Psoas muscle (tissue), 8 donors: ENCODE data around the gene CYBB. TPM values are rescaled to one million over a fixed set of nuclear protein-coding genes. Genes with fewer than 3 reads are reported as not detected.
"Not testable (repeated sequence)": the region's sequence is repeated elsewhere in the genome, so short reads cannot be mapped to it uniquely, and the experiment has no call there.

Experiments used
- ATAC-seq, 4 donors: fragments of 200-7000 bp; cut with Tn5 transposase; one replicate each; pipeline ENCODE4 v1.9.1; 2020; ENCODE audit warnings: moderate library complexity in 3 of 4, mild to moderate bottlenecking in 2 of 4
- DNase-seq, 2 donors: peaks; one replicate each; pipeline ENCODE4 v3.0.0-alpha.2; 2020
- H3K27ac ChIP-seq: fragments of 200-600 bp; one replicate; pipeline ENCODE4 v1.8.0; 2022
- H3K27me3 ChIP-seq, 3 donors: fragments of 200-600 bp in 1 of 3; one replicate each; pipeline versions ENCODE4 v1.6.1 to v1.8.0; 2013 to 2022; ENCODE audit warnings: low read length in 2 of 3, mild to moderate bottlenecking in 2 of 3, moderate library complexity in 1 of 3; ENCODE audit not compliant: insufficient read depth in 3 of 3
- H3K36me3 ChIP-seq, 2 donors: fragments of 200-600 bp in 1 of 2; one replicate each; pipeline versions ENCODE4 v1.6.1 to v1.8.0; 2013 to 2022; ENCODE audit warnings: low read depth in 1 of 2, mild to moderate bottlenecking in 1 of 2, moderate library complexity in 1 of 2; ENCODE audit not compliant: insufficient read depth in 1 of 2
- H3K4me1 ChIP-seq: fragments of 200-600 bp; one replicate; pipeline ENCODE4 v1.8.0; 2022
- H3K4me3 ChIP-seq: fragments of 200-600 bp; one replicate; pipeline ENCODE4 v1.8.0; 2022; ENCODE audit warnings: mild to moderate bottlenecking
- H3K9me3 ChIP-seq: fragments of 200-600 bp; one replicate; pipeline ENCODE4 v1.8.0; 2022
- CTCF ChIP-seq: fragments of 200-600 bp; IDR thresholded peaks from one replicate; pipeline ENCODE4 v1.8.0; 2022; ENCODE audit warnings: antibody characterized with exemption
- WGBS, 3 donors: extraction: QIAGEN DNeasy Blood & Tissue Kit; methylation state at CpG; one replicate each; pipeline versions ENCODE4 v1.1.6 to v1.1.7; 2013; 5-methylcytosine and 5-hydroxymethylcytosine counted together
- intact Hi-C, 2 donors: fragments of 100-400 bp; cut with DNase I; formaldehyde crosslinking; loops; one replicate each; pipeline versions ENCODE4 v1.11.0 to v1.14.2; 2022
- polyA plus RNA-seq, 3 donors: library from polyadenylated mRNA; stranded (reverse); fragments of 200-250 nt; gene quantifications; one replicate each; pipeline ENCODE4 v1.2.3, GENCODE V29; 2013
- total RNA-seq, 4 donors: library from RNA; stranded (reverse); fragmentation: NEBNext Ultra II Directional in 2 of 4; extraction: Animal tissue kit (Norgen Biotek cat#: 25700) in 2 of 4; gene quantifications; one replicate each; pipeline versions ENCODE4 v1.2.1 to v1.2.4, GENCODE V29; 2021 to 2023
- donor health status: healthy with polysubstance abuse.
- donor health status: DM: no; HTN: no; CAD: no; lungs with moderate emphysema.
- donor health status: Bipolar disorder and iron deficiency.
- donor health status: healthy.
- donor health status: DM: yes; HTN: yes; CAD: no.
- donor health status: DM: no; HTN: no; CAD: no.
- donor health status: DM: no; HTN: no; CAD: no.
- donor health status: DM: yes; HTN: yes; CAD: no.

The CYBB gene
- total and polyA plus RNA-seq, 7 donors = 0.63 to 11.3 (median 6.0) TPM

GRCh38 chrX:37763400-37763799 is 16.5 kb upstream of the CYBB start:
- no peak overlapping the region for H3K27ac ChIP-seq
- intact Hi-C loops = no loop called here
- TF ChIP-seq CTCF = no peak
- H3K4me1 ChIP-seq = no peaks in the 10 kb centered on the region
- peaks cover under 1% of the 10 kb centered on the region for H3K9me3 ChIP-seq
- ATAC-seq (no peak), DNase-seq (no peak)
- H3K36me3 ChIP-seq = no peaks in the 10 kb centered on the region
- H3K4me3 ChIP-seq = no peak overlapping the region
- H3K27me3 ChIP-seq = peaks cover 0 to 8% (median 0%) of the 10 kb centered on the region in 3 donors

GRCh38 chrX:37765507-37765906 is 14.4 kb upstream of the CYBB start:
- H3K4me3 ChIP-seq = no peak overlapping the region
- H3K9me3 ChIP-seq = peaks cover 5% of the 10 kb centered on the region
- no peak for TF ChIP-seq CTCF
- H3K36me3 ChIP-seq = no peaks in the 10 kb centered on the region
- intact Hi-C loops = no loop called here
- no peaks in the 10 kb centered on the region for H3K4me1 ChIP-seq
- H3K27me3 ChIP-seq = peaks cover 0 to 8% (median 0%) of the 10 kb centered on the region in 3 donors
- DNase-seq (no peak), ATAC-seq (no peak)
- H3K27ac ChIP-seq = no peak overlapping the region

DNA sequence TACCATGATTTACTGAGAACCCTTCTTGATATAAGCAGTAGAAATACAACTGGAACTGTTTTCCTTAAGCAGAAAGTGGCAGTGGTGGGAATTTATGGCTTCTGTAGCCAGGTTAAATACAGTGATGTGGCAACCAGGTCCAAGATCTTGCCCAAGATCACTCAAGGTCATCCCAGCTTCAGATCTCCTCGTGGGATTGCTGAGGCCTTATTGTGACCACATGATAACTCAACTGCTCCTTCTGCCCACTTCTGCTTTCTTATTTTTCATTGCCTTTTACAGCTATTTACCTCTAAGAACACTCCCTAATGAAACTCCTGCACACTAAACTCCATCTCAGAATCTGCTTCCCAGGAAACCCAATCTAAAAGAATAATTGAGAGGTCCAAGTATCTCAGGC is 12.4 kb upstream of the CYBB start:
- H3K4me3 ChIP-seq = no peak overlapping the region
- no peak overlapping the region for H3K27ac ChIP-seq
- intact Hi-C loops = no loop called here
- ATAC-seq = no peak
- TF ChIP-seq CTCF = no peak
- H3K27me3 ChIP-seq = peaks cover 0 to 6% (median 0%) of the 10 kb centered on the region in 3 donors
- no peaks in the 10 kb centered on the region for H3K36me3 ChIP-seq
- peaks cover 5% of the 10 kb centered on the region for H3K9me3 ChIP-seq
- no peaks in the 10 kb centered on the region for H3K4me1 ChIP-seq
- WGBS, 3 donors = 43 to 62% (median 44%) methylated on average over 1 of the region's 1 CpG
- DNase-seq = no peak

GRCh38 chrX:37768866-37769265 is 11.0 kb upstream of the CYBB start:
- H3K9me3 ChIP-seq, H3K27ac ChIP-seq, intact Hi-C loops, H3K36me3 ChIP-seq, H3K4me1 ChIP-seq, DNase-seq, H3K27me3 ChIP-seq, H3K4me3 ChIP-seq, ATAC-seq: not testable (repeated sequence)
- 87 to 96% (median 93%) methylated on average over 9 of the region's 9 CpGs for WGBS, 3 donors

GRCh38 chrX:37776283-37776986 is 3.4 kb upstream of the CYBB start:
- Histone ChIP-seq H3K36me3 (no peaks in the 10 kb centered on the region), H3K4me3 (no peak overlapping the region), H3K4me1 (no peaks in the 10 kb centered on the region), H3K27me3 (peaks cover 0 to 3% (median 0%) of the 10 kb centered on the region in 3 donors), H3K27ac (no peak overlapping the region), H3K9me3 (no peaks in the 10 kb centered on the region)
- DNase-seq = no peak
- no peak for TF ChIP-seq CTCF
- intact Hi-C loops = no loop called here
- no peak for ATAC-seq
